Lower lobe of right lung (tissue), 2 donors: ENCODE data around the gene TPP1. TPM values are rescaled to one million over a fixed set of nuclear protein-coding genes. Genes with fewer than 3 reads are reported as not detected.

ENCODE experiments used
- ATAC-seq, 2 donors: fragments of 200-7000 bp; cut with Tn5 transposase; one replicate each; pipeline ENCODE4 v1.9.1; 2020 to 2022; ENCODE audit warnings: mild to moderate bottlenecking in 2 of 2, moderate library complexity in 2 of 2
- DNase-seq: peaks from one replicate; pipeline ENCODE4 v3.0.0-alpha.2; 2020
- H3K27ac ChIP-seq: fragments of 200-600 bp; one replicate; pipeline ENCODE4 v1.8.0; 2022
- H3K27me3 ChIP-seq: fragments of 200-600 bp; one replicate; pipeline ENCODE4 v1.8.0; 2022; ENCODE audit warnings: low read depth
- H3K36me3 ChIP-seq: fragments of 200-600 bp; one replicate; pipeline ENCODE4 v1.8.0; 2022; ENCODE audit warnings: mild to moderate bottlenecking
- H3K4me1 ChIP-seq: fragments of 200-600 bp; one replicate; pipeline ENCODE4 v1.8.0; 2022
- H3K4me3 ChIP-seq: fragments of 200-600 bp; one replicate; pipeline ENCODE4 v1.8.0; 2022; ENCODE audit warnings: mild to moderate bottlenecking
- H3K9me3 ChIP-seq: fragments of 200-600 bp; one replicate; pipeline ENCODE4 v1.8.0; 2022
- CTCF ChIP-seq: fragments of 200-600 bp; IDR thresholded peaks from one replicate; pipeline ENCODE4 v1.8.0; 2022; ENCODE audit warnings: antibody characterized with exemption, mild to moderate bottlenecking
- intact Hi-C: fragments of 100-400 bp; cut with DNase I; formaldehyde crosslinking; loops from one replicate; pipeline ENCODE4 v1.11.0; 2022
- total RNA-seq: library from RNA; stranded (reverse); fragmentation: NEBNext Ultra II Directional; extraction: Animal tissue kit (Norgen Biotek cat#: 25700); gene quantifications from one replicate; pipeline ENCODE4 v1.2.1, GENCODE V29; 2021
- donor health status: DM: no; HTN: yes; CAD: no; lungs with severe emphysema.

The TPP1 gene
- total RNA-seq, 1 donor from 2014 or later = 231 TPM

GRCh38 chr11:6604081-6604626, 15.1 kb downstream of the TPP1 start:
- ATAC-seq = peak; percentile 57 to 60
- peaks cover 48% of the 10 kb centered on the region for H3K36me3 ChIP-seq
- no peak for DNase-seq
- H3K4me3 ChIP-seq = peak overlapping the region; percentile 86
- no peaks in the 10 kb centered on the region for H3K9me3 ChIP-seq
- H3K4me1 ChIP-seq = peaks cover 66% of the 10 kb centered on the region
- peak; percentile 19 for TF ChIP-seq CTCF
- intact Hi-C loops = no loop called here
- no peaks in the 10 kb centered on the region for H3K27me3 ChIP-seq
- H3K27ac ChIP-seq = peak overlapping the region; percentile 93

- Histone ChIP-seq H3K27me3 (no peaks in the 10 kb centered on the region), H3K4me1 (peaks cover 60% of the 10 kb centered on the region)
Measured at GRCh38 chr11:6603287-6604080, 15.7 kb downstream of the TPP1 start, which contains the start of the genes ILK and RRP8. ILK (plus strand) TSS chr11:6603774; CDS start chr11:6604272, 498 bp downstream. RRP8 (minus strand) TSS chr11:6603616; CDS start chr11:6603502, 114 bp downstream.

GRCh38 chr11:6602096-6602940, 16.9 kb downstream of the TPP1 start:
- no peaks in the 10 kb centered on the region for H3K27me3 ChIP-seq
- peaks cover 48% of the 10 kb centered on the region for H3K36me3 ChIP-seq
- no peak for ATAC-seq
- H3K4me3 ChIP-seq = peak overlapping the region; percentile 86
- H3K4me1 ChIP-seq = peaks cover 48% of the 10 kb centered on the region
- intact Hi-C loops = no loop called here
- H3K9me3 ChIP-seq = no peaks in the 10 kb centered on the region
- TF ChIP-seq CTCF = no peak
- DNase-seq = no peak
- peak overlapping the region; percentile 93 for H3K27ac ChIP-seq

More at GRCh38 chr11:6603287-6604080, 15.7 kb downstream of the TPP1 start, which contains the start of the genes ILK and RRP8:
- peak; percentile 96 to 97 for ATAC-seq
- DNase-seq = peak; percentile 95
- Histone ChIP-seq H3K4me3 (peak within 1 kb of the TSS; percentile 86), H3K9me3 (no peaks in the 10 kb centered on the region), H3K36me3 (peaks cover 48% of the 10 kb centered on the region), H3K27ac (peak within 1 kb of the TSS; percentile 93)
- peak; percentile 27 for TF ChIP-seq CTCF
- intact Hi-C loops = no loop called here

GRCh38 chr11:6601041-6601461, 18.2 kb downstream of the TPP1 start:
- Histone ChIP-seq H3K36me3 (peaks cover 60% of the 10 kb centered on the region), H3K9me3 (no peaks in the 10 kb centered on the region), H3K4me3 (no peak overlapping the region), H3K27me3 (no peaks in the 10 kb centered on the region), H3K4me1 (peaks cover 35% of the 10 kb centered on the region), H3K27ac (no peak overlapping the region)
- DNase-seq = no peak
- TF ChIP-seq CTCF = no peak
- intact Hi-C loops = no loop called here
- no peak for ATAC-seq

- Histone ChIP-seq H3K4me1 (peaks cover 24% of the 10 kb centered on the region), H3K9me3 (no peaks in the 10 kb centered on the region), H3K36me3 (peaks cover 65% of the 10 kb centered on the region), H3K27ac (no peak overlapping the region), H3K4me3 (no peak overlapping the region), H3K27me3 (no peaks in the 10 kb centered on the region)
- DNase-seq (no peak), ATAC-seq (no peak)
- no peak for TF ChIP-seq CTCF
- intact Hi-C loops = no loop called here
Measured at GRCh38 chr11:6599881-6600390, 19.3 kb downstream of the TPP1 start.
